ENCODE results near the gene PCDH9.
"Not testable (repeated sequence)": the region's sequence is repeated elsewhere in the genome, so short reads cannot be mapped to it uniquely, and the experiment has no call there.

The PCDH9 gene

DNA sequence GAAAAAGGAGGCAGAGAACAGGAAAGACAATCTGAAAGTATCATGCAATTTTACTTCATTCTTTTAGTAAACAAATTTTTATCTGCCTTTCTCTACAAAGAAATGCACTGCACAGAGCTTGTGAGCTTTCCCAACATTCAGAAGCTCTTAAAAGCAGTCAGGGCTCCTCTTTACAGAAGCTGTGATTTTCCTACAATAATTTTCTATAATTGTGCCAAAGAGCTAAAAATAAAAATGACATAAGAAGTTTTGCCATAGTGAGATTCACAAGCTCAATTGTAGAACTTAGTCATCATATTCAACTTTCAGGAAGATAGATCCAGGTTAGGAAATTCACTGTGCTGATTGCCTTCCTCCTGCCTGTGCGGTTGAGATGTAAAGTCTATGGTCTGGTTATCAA lies 341.4 kb downstream of the PCDH9 start:
- Histone ChIP-seq H3K36me3 (ENCODE audit: low read depth) (no peaks in the 10 kb centered on the region), H3K27me3 (ENCODE audit: insufficient read depth, poor library complexity, severe bottlenecking) (no peaks in the 10 kb centered on the region), H3K4me1 (ENCODE audit: insufficient read depth, poor library complexity, severe bottlenecking) (no peaks in the 10 kb centered on the region), H3K27ac (ENCODE audit: poor library complexity, severe bottlenecking) (no peak overlapping the region), H3K4me3 (ENCODE audit: severe bottlenecking) (no peak overlapping the region), H3K9me3 (ENCODE audit: severe bottlenecking) (no peaks in the 10 kb centered on the region)
- DNase-seq (ENCODE audit: low spot score) (no peak), ATAC-seq (ENCODE audit: low read depth) (no peak)
- no peak for TF ChIP-seq CTCF (IDR thresholded peaks at IDR 0.05; ENCODE audit: poor library complexity, severe bottlenecking)

GRCh38 chr13:66887088-66887487 lies 343.0 kb downstream of the PCDH9 start:
- no peaks in the 10 kb centered on the region for H3K4me1 ChIP-seq (ENCODE audit: insufficient read depth, poor library complexity, severe bottlenecking)
- H3K27me3 ChIP-seq (ENCODE audit: insufficient read depth, poor library complexity, severe bottlenecking) = no peaks in the 10 kb centered on the region
- no peak for DNase-seq (ENCODE audit: low spot score)
- TF ChIP-seq CTCF (IDR thresholded peaks at IDR 0.05; ENCODE audit: poor library complexity, severe bottlenecking) = no peak
- no peaks in the 10 kb centered on the region for H3K9me3 ChIP-seq (ENCODE audit: severe bottlenecking)
- ATAC-seq (ENCODE audit: low read depth) = no peak
- H3K27ac ChIP-seq (ENCODE audit: poor library complexity, severe bottlenecking) = no peak overlapping the region
- H3K36me3 ChIP-seq (ENCODE audit: low read depth) = no peaks in the 10 kb centered on the region
- no peak overlapping the region for H3K4me3 ChIP-seq (ENCODE audit: severe bottlenecking)

DNA sequence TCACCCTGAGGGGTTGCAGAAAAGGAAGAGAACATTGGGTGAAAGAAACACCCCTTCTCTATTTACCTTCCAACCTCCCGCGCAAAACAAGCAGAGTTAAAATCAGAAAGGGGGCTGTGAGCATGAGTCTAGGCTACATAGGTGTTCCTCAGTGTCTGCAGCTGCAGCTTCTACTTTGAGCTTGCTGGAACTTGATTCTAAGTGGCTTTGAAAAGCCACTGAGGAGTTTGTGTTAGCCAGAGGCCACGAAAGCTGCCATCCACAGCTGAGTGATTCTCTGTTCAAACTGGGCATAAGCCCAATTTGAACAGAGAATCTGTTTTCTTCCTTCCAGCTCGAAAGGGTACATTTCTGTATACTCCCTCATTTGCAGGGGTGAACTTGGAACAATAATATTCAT lies 343.9 kb downstream of the PCDH9 start:
- ATAC-seq (ENCODE audit: low read depth) (no peak), DNase-seq (ENCODE audit: low spot score) (no peak)
- Histone ChIP-seq H3K9me3 (ENCODE audit: severe bottlenecking) (no peaks in the 10 kb centered on the region), H3K4me1 (ENCODE audit: insufficient read depth, poor library complexity, severe bottlenecking) (no peaks in the 10 kb centered on the region), H3K36me3 (ENCODE audit: low read depth) (no peaks in the 10 kb centered on the region), H3K4me3 (ENCODE audit: severe bottlenecking) (no peak overlapping the region), H3K27me3 (ENCODE audit: insufficient read depth, poor library complexity, severe bottlenecking) (no peaks in the 10 kb centered on the region), H3K27ac (ENCODE audit: poor library complexity, severe bottlenecking) (no peak overlapping the region)
- TF ChIP-seq CTCF (IDR thresholded peaks at IDR 0.05; ENCODE audit: poor library complexity, severe bottlenecking) = no peak

- not testable (repeated sequence) for H3K36me3 ChIP-seq (ENCODE audit: low read depth); H3K4me3 ChIP-seq (ENCODE audit: severe bottlenecking); H3K27ac ChIP-seq (ENCODE audit: poor library complexity, severe bottlenecking); H3K27me3 ChIP-seq (ENCODE audit: insufficient read depth, poor library complexity, severe bottlenecking); H3K4me1 ChIP-seq (ENCODE audit: insufficient read depth, poor library complexity, severe bottlenecking); H3K9me3 ChIP-seq (ENCODE audit: severe bottlenecking); DNase-seq (ENCODE audit: low spot score); ATAC-seq (ENCODE audit: low read depth)
These were observed 349.0 kb downstream of the PCDH9 start for GRCh38 chr13:66881170-66881569.

GRCh38 chr13:66879988-66880387 lies 350.1 kb downstream of the PCDH9 start:
- Histone ChIP-seq H3K9me3 (ENCODE audit: severe bottlenecking) (no peaks in the 10 kb centered on the region), H3K27ac (ENCODE audit: poor library complexity, severe bottlenecking) (no peak overlapping the region), H3K4me3 (ENCODE audit: severe bottlenecking) (no peak overlapping the region), H3K36me3 (ENCODE audit: low read depth) (no peaks in the 10 kb centered on the region), H3K4me1 (ENCODE audit: insufficient read depth, poor library complexity, severe bottlenecking) (no peaks in the 10 kb centered on the region), H3K27me3 (ENCODE audit: insufficient read depth, poor library complexity, severe bottlenecking) (no peaks in the 10 kb centered on the region)
- no peak for TF ChIP-seq CTCF (IDR thresholded peaks at IDR 0.05; ENCODE audit: poor library complexity, severe bottlenecking)
- no peak for ATAC-seq (ENCODE audit: low read depth)
- no peak for DNase-seq (ENCODE audit: low spot score)
